WTC11 (cell line): Measurements from ENCODE around the gene HHIPL1. TPM values are rescaled to one million over a fixed set of nuclear protein-coding genes. Genes with fewer than 3 reads are reported as not detected.

ENCODE experiments used
- ATAC-seq: fragments of 200-7000 bp; cut with Tn5 transposase; 2 replicates; pipeline ENCODE4 v1.10.0; 2021; ENCODE audit warnings: mild to moderate bottlenecking, moderate library complexity
- CTCF ChIA-PET: fragments of 300-600 bp; sonication (Branson Sonifier 250); formaldehyde crosslinking; loops from one replicate; lab custom pipeline; 2021; ENCODE audit warnings: antibody characterized with exemption; lab: Charles Lee
- POLR2A ChIA-PET: fragments of 350-600 bp; sonication (Branson Sonifier 250); formaldehyde crosslinking; loops from one replicate; lab custom pipeline; 2021; ENCODE audit warnings: antibody characterized with exemption; lab: Charles Lee
- DNase-seq: peaks from one replicate; pipeline ENCODE4 v3.0.0; 2021; ENCODE audit warnings: low spot score
- H3K27ac Mint-ChIP-seq: 2 replicates; pipeline ENCODE4 v1.8.0; 2021; ENCODE audit warnings: mixed read lengths
- H3K27me3 Mint-ChIP-seq: 2 replicates; pipeline ENCODE4 v1.8.0; 2021; ENCODE audit warnings: low read depth, mild to moderate bottlenecking, moderate library complexity, mixed read lengths
- H3K36me3 Mint-ChIP-seq: 2 replicates; pipeline ENCODE4 v1.8.0; 2021; ENCODE audit warnings: mixed read lengths
- H3K4me1 Mint-ChIP-seq: 2 replicates; pipeline ENCODE4 v1.8.0; 2022; ENCODE audit warnings: mixed read lengths
- H3K4me3 Mint-ChIP-seq: 2 replicates; pipeline ENCODE4 v1.8.0; 2021; ENCODE audit warnings: mild to moderate bottlenecking, moderate library complexity, mixed read lengths
- H3K9me3 Mint-ChIP-seq: 2 replicates; pipeline ENCODE4 v1.8.0; 2021; ENCODE audit warnings: mixed read lengths
- CDX4 ChIP-seq: fragments of 250-450 bp; sonication (Bioruptor Pico); IDR thresholded peaks from 2 replicates; pipeline ENCODE4 v1.9.0; 2021; ENCODE audit warnings: moderate library complexity, mild to moderate bottlenecking, inconsistent platforms, borderline replicate concordance
- CTCF ChIP-seq: fragments of 200-600 bp; IDR thresholded peaks from 2 replicates; pipeline ENCODE4 v1.8.0; 2022; ENCODE audit warnings: antibody characterized with exemption
- E2F4 ChIP-seq: sonication (generic); formaldehyde crosslinking; IDR thresholded peaks from 2 replicates; pipeline ENCODE4 v1.8.1; 2022; ENCODE audit warnings: low read depth, mild to moderate bottlenecking, moderate library complexity, missing genetic modification reagents, borderline replicate concordance
- EMX1 ChIP-seq: fragments of 250-450 bp; sonication (Bioruptor Pico); IDR thresholded peaks from 2 replicates; pipeline ENCODE4 v1.8.0; 2021; ENCODE audit warnings: mild to moderate bottlenecking
- ESRRA ChIP-seq: sonication (generic); formaldehyde crosslinking; IDR thresholded peaks from 2 replicates; pipeline ENCODE4 v1.8.1; 2022; ENCODE audit warnings: mild to moderate bottlenecking, missing genetic modification reagents, borderline replicate concordance
- FOXK1 ChIP-seq: sonication (generic); formaldehyde crosslinking; IDR thresholded peaks from 2 replicates; pipeline ENCODE4 v1.8.0; 2022; ENCODE audit warnings: mild to moderate bottlenecking, moderate library complexity, missing genetic modification reagents
- GABPB1 ChIP-seq: sonication (generic); formaldehyde crosslinking; IDR thresholded peaks from 2 replicates; pipeline ENCODE4 v1.8.1; 2023; ENCODE audit warnings: mild to moderate bottlenecking, missing genetic modification reagents
- HMGA2 ChIP-seq: fragments of 250-450 bp; sonication (Bioruptor Pico); IDR thresholded peaks from 2 replicates; pipeline ENCODE4 v1.4.0; 2021; ENCODE audit warnings: mild to moderate bottlenecking, moderate library complexity
- MXD4 ChIP-seq: fragments of 250-450 bp; sonication (Bioruptor Pico); IDR thresholded peaks from 2 replicates; pipeline ENCODE4 v1.8.0; 2021; ENCODE audit warnings: mild to moderate bottlenecking, moderate library complexity, borderline replicate concordance
- NR1H2 ChIP-seq: sonication (generic); formaldehyde crosslinking; IDR thresholded peaks from 2 replicates; pipeline ENCODE4 v1.9.0; 2021; ENCODE audit warnings: mild to moderate bottlenecking, moderate library complexity, missing genetic modification reagents
- PREB ChIP-seq: sonication (generic); formaldehyde crosslinking; IDR thresholded peaks from 2 replicates; pipeline ENCODE4 v1.8.1; 2022; ENCODE audit warnings: mild to moderate bottlenecking, missing genetic modification reagents, moderate library complexity, borderline replicate concordance
- RORB ChIP-seq: fragments of 250-450 bp; sonication (Bioruptor Pico); IDR thresholded peaks from 2 replicates; pipeline ENCODE4 v1.9.0; 2021; ENCODE audit warnings: mild to moderate bottlenecking
- SOX15 ChIP-seq: fragments of 250-450 bp; sonication (Bioruptor Pico); IDR thresholded peaks from 2 replicates; pipeline ENCODE4 v1.9.0; 2021; ENCODE audit warnings: mild to moderate bottlenecking
- ZSCAN18 ChIP-seq: fragments of 250-450 bp; sonication (Bioruptor Pico); IDR thresholded peaks from 2 replicates; pipeline ENCODE4 v2.1.2; 2022; ENCODE audit warnings: mild to moderate bottlenecking, moderate library complexity
- total RNA-seq: library from RNA; stranded (reverse); gene quantifications from 3 replicates; pipeline ENCODE4 v1.2.3, GENCODE V29; 2021
- TF ChIP-seq, protein P1 (sequence below): sonication (generic); formaldehyde crosslinking; IDR thresholded peaks from 2 replicates; pipeline ENCODE4 v1.8.0; 2022; ENCODE audit warnings: mild to moderate bottlenecking, missing genetic modification reagents
- TF ChIP-seq, protein P2 (sequence below): fragments of 250-450 bp; sonication (Bioruptor Pico); IDR thresholded peaks from 2 replicates; pipeline ENCODE4 v1.9.0; 2021; ENCODE audit warnings: mild to moderate bottlenecking
- TF ChIP-seq, protein P3 (sequence below): sonication (generic); formaldehyde crosslinking; IDR thresholded peaks from 2 replicates; pipeline ENCODE4 v1.8.1; 2023; ENCODE audit warnings: mild to moderate bottlenecking, missing genetic modification reagents
- TF ChIP-seq, protein P4 (sequence below): sonication (generic); formaldehyde crosslinking; conservative IDR thresholded peaks from 2 replicates; pipeline ENCODE4 v1.8.1; 2022; ENCODE audit warnings: mild to moderate bottlenecking, missing genetic modification reagents
- TF ChIP-seq, protein P5 (sequence below): sonication (generic); formaldehyde crosslinking; IDR thresholded peaks from 2 replicates; pipeline ENCODE4 v1.8.1; 2022; ENCODE audit warnings: low read depth, missing genetic modification reagents, borderline replicate concordance

HHIPL1 gene
- total RNA-seq, 1 experiment from 2014 or later: 1.5 TPM

- ATAC-seq (no peak), DNase-seq (no peak)
- Mint-ChIP-seq H3K4me1 (peaks cover 37% of the 10 kb centered on the region), H3K9me3 (no peaks in the 10 kb centered on the region), H3K27me3 (peaks cover 14% of the 10 kb centered on the region), H3K27ac (no peak overlapping the region; the same call in 1 of the 2 replicates), H3K36me3 (no peaks in the 10 kb centered on the region), H3K4me3 (no peak overlapping the region)
- TF ChIP-seq, protein P1, sequence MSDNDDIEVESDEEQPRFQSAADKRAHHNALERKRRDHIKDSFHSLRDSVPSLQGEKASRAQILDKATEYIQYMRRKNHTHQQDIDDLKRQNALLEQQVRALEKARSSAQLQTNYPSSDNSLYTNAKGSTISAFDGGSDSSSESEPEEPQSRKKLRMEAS (CRISPR knock-in tag): no peak
- CTCF ChIA-PET: no interaction called here
- POLR2A ChIA-PET: no interaction called here
Observed at GRCh38 chr14:99597911-99598600, 46.9 kb upstream of the HHIPL1 start.

DNA sequence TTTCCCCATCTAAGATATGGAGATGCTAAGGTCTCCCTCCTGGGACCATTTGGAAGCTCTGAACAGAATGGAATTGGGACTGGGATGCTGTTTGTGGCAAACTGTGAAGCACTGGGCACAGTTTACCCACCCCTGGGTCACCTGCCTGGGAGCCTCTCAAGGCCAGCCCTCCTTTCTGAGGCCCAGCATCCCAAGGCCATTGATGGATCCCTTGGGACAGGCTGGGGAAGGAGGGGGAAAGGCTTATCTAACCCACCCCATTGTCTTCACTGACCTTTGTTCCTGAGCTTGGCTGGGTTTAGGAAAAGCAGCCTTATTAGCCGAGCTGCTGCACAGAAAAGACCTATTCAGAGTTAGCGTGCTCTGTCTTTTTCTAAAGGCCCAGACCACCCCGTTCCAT is 46.2 kb upstream of the HHIPL1 start:
- H3K27me3 Mint-ChIP-seq: peaks cover 14% of the 10 kb centered on the region
- ATAC-seq (no peak), DNase-seq (no peak)
- ChIA-PET POLR2A (no interaction called here), CTCF (interaction anchor here (1.0 kb wide), 2 partner anchors 23 to 50 kb away, joined by 3 to 4 read pairs; no protein-coding TSS in a partner anchor)
- no peak overlapping the region for H3K27ac Mint-ChIP-seq
- peaks cover 35% of the 10 kb centered on the region for H3K4me1 Mint-ChIP-seq
- no peaks in the 10 kb centered on the region for H3K36me3 Mint-ChIP-seq
- no peaks in the 10 kb centered on the region for H3K9me3 Mint-ChIP-seq
- no peak overlapping the region for H3K4me3 Mint-ChIP-seq
- no peak for TF ChIP-seq ZSCAN18
- no peak for TF ChIP-seq FOXK1 (CRISPR knock-in tag)
- TF ChIP-seq, protein P2, sequence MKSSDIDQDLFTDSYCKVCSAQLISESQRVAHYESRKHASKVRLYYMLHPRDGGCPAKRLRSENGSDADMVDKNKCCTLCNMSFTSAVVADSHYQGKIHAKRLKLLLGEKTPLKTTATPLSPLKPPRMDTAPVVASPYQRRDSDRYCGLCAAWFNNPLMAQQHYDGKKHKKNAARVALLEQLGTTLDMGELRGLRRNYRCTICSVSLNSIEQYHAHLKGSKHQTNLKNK: no peak
- TF ChIP-seq, protein P3, sequence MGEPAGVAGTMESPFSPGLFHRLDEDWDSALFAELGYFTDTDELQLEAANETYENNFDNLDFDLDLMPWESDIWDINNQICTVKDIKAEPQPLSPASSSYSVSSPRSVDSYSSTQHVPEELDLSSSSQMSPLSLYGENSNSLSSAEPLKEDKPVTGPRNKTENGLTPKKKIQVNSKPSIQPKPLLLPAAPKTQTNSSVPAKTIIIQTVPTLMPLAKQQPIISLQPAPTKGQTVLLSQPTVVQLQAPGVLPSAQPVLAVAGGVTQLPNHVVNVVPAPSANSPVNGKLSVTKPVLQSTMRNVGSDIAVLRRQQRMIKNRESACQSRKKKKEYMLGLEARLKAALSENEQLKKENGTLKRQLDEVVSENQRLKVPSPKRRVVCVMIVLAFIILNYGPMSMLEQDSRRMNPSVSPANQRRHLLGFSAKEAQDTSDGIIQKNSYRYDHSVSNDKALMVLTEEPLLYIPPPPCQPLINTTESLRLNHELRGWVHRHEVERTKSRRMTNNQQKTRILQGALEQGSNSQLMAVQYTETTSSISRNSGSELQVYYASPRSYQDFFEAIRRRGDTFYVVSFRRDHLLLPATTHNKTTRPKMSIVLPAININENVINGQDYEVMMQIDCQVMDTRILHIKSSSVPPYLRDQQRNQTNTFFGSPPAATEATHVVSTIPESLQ (CRISPR knock-in tag): no peak
- no peak for TF ChIP-seq GABPB1 (CRISPR knock-in tag)
- no peak for TF ChIP-seq MXD4 (CRISPR knock-in tag)
- TF ChIP-seq CTCF: no peak
- TF ChIP-seq NR1H2 (CRISPR knock-in tag): no peak
- no peak for TF ChIP-seq SOX15 (CRISPR knock-in tag)
- TF ChIP-seq E2F4: no peak
- TF ChIP-seq, protein P4, sequence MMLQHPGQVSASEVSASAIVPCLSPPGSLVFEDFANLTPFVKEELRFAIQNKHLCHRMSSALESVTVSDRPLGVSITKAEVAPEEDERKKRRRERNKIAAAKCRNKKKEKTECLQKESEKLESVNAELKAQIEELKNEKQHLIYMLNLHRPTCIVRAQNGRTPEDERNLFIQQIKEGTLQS: no peak
- TF ChIP-seq RORB: no peak
- no peak for TF ChIP-seq HMGA2
- TF ChIP-seq, protein P5, sequence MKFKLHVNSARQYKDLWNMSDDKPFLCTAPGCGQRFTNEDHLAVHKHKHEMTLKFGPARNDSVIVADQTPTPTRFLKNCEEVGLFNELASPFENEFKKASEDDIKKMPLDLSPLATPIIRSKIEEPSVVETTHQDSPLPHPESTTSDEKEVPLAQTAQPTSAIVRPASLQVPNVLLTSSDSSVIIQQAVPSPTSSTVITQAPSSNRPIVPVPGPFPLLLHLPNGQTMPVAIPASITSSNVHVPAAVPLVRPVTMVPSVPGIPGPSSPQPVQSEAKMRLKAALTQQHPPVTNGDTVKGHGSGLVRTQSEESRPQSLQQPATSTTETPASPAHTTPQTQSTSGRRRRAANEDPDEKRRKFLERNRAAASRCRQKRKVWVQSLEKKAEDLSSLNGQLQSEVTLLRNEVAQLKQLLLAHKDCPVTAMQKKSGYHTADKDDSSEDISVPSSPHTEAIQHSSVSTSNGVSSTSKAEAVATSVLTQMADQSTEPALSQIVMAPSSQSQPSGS (CRISPR knock-in tag): no peak
- no peak for TF ChIP-seq PREB (CRISPR knock-in tag)
- TF ChIP-seq EMX1: no peak
- no peak for TF ChIP-seq CDX4 (CRISPR knock-in tag)
- TF ChIP-seq ESRRA (CRISPR knock-in tag): no peak
